Hematopoietic multipotent progenitor cell treated with erythropoietin and hydrocortisone succinate and interleukin-3 and kit ligand, for 15 days (in vitro differentiated cells): ENCODE measurements around the gene UBALD2.
"Not testable (repeated sequence)": the region's sequence is repeated elsewhere in the genome, so short reads cannot be mapped to it uniquely, and the experiment has no call there.

Source experiments
- DNase-seq: peaks from one replicate; pipeline ENCODE4 v3.0.0-alpha.2; 2015; ENCODE audit warnings: low spot score

UBALD2 gene

DNA sequence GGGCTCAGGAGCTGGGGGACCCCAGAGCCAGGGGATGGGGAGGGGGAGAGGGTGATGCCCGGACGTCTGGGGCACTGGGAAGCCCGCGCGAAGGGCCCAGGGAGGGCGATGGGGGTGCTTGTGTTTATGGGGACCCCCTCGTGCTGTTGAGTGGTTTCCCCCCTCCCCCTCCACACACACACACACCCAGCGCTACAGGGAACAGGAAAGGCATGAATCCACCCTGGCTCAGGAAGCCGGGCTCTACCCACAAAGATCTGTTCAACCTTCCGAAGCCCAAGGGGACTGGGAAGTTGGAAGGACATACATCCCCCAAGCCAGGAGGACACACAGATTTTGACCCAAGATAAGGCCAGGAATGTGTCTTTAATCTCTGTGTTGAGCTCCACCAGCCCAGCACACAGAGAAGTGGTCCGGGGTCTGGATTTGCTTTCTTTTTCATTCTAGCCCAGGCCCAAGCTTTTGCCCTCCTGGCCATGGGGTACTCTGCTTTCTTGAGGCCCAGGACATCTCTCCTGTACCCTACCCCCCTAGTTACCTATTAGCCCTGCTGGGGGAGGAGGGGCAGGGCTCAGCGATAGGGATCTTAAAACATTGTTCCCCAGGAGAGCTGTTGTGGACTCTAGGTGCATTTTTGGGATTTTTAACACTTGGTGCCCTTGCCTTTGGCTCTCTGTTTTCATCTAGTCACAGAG lies 1.2 kb downstream of the UBALD2 start:
- no peak for DNase-seq

GRCh38 chr17:76267051-76267576 lies 2.0 kb downstream of the UBALD2 start:
- DNase-seq, result no peak

GRCh38 chr17:76267581-76268001 lies 2.4 kb downstream of the UBALD2 start:
- DNase-seq, result not testable (repeated sequence)

DNA sequence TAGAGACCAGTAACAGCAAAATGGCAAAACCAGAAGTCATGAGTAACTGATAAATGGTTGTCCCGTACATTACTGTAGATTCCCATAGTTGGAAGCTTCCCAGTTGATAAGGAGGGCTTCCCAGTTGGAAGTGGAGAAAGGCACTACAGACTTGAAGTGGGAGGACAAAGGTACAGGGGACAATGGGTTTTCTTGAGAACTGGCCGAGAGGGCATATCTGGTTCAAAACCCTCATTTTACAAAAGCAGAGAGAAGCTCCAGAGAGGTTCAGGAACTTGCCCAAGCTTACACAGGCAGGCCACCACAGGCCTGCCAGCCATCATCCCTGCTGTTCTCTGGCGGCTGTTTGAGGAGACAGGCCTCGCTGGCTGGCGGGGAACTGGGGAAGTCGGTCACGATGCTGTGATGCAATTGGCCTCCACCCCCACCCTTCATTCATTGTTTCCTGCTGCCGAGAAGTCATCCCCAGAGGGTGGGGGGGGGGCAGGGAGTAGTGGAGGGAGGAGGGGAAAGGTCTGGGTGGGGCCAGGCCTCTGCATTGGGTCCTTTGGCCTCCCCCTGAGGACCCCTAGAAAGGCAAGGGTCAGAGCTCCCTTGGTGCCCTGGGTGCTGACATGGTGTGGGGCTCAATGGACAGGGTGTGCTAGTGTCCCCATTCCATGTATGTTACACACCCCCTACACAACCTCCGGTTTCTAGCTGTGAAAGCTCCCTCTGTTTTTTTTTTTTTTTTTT lies 3.0 kb downstream of the UBALD2 start:
- DNase-seq, result no peak

- no peak for DNase-seq
These were observed 4.1 kb downstream of the UBALD2 start for GRCh38 chr17:76268991-76269981.

DNA sequence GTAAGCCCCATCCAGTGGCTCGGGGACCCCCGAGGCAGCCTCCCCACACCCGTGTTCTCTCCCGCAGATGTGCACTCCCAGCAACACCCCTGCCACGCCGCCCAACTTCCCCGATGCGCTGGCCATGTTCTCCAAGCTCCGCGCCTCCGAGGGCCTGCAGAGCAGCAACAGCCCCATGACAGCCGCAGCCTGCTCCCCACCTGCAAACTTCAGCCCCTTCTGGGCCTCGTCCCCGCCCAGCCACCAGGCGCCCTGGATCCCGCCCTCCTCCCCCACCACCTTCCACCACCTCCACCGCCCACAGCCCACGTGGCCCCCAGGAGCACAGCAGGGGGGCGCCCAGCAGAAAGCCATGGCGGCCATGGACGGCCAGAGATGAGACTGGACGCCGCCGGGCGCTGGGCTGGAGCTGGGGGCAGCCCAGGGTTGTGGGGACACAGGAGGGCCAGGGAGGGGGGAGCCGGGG lies 5.0 kb downstream of the UBALD2 start:
- DNase-seq, result no peak

DNA sequence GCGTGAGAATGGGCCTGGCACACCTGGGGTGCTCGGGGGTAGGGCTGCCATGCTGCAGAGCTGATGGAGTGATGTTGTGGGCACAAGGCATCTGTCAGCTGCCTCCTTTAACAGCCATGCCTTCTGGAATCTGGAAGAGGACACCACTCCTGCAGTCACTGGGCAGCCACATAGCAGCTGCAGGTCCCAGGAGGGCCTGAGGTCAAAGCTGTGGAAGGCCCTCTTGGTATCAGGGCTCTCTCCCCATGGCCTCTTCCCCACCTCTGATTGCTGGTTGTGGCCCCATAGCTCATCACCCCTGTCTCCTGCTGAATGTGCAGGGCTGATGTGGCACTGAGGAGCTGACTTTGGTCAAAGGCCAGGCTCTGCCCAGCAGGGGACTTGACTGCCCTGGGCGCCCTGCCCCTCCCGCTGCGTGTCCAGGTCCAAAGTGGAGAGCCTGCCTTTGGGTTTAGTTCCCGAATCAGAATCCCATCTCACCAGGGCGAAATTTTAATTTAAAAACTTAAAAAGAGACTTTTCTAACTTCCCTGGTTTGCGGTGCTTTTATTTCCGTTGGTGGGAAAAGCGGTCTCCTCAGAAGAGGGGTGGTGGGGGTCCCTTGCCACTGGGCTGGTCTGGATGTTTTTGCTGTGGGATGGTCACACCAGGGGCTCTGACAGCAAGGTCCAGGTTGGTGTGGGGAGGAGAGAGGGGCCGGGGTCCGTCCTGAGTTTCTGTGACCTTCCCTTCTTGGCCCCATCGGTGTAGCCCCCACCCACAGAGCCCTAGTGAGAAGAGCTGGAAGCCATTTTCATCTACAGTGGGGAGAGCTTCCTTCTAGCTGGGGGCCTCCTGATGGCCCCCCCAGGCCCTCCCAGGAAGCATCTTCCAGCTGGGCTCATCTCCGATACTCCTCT lies 5.9 kb downstream of the UBALD2 start:
- no peak for DNase-seq

- DNase-seq, result no peak
These were observed 6.8 kb downstream of the UBALD2 start for GRCh38 chr17:76271669-76272540.

GRCh38 chr17:76272541-76273444 lies 7.6 kb downstream of the UBALD2 start:
- DNase-seq, result no peak

DNA sequence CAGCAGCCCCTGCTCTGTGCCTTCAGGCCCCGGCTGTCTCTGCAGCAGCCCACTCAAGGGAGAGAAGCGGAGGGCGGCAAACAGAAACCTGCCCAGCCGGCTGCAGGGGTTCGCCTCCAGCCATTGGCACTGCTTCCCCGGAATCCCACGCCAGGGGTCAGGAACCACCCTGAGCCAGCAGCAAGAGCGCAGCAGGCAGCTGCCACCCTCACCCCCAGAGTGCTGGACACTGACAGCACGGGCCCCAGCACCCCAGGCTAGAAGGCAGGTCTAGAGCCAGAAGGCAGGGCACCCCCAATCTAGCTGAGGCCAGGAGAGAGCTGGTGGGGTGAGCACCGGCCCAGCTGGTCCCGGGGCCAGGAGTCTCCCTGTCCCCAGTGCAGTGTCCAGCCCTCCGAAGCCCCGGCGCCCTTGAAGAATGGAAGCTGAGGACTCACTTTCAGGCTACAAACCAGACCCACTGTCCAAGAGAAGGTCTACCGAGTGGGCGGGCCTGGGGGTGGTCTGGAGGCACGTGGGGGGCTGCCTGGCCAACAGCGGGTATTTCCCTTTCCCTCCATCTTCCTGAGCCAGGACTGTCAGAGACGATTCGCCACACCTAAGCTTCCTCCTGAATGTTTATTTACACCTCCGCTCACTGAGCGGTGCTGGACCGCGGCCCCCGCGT lies 8.4 kb downstream of the UBALD2 start:
- DNase-seq, result no peak

- DNase-seq, result no peak
These were observed 9.2 kb downstream of the UBALD2 start for GRCh38 chr17:76274112-76274956.

DNA sequence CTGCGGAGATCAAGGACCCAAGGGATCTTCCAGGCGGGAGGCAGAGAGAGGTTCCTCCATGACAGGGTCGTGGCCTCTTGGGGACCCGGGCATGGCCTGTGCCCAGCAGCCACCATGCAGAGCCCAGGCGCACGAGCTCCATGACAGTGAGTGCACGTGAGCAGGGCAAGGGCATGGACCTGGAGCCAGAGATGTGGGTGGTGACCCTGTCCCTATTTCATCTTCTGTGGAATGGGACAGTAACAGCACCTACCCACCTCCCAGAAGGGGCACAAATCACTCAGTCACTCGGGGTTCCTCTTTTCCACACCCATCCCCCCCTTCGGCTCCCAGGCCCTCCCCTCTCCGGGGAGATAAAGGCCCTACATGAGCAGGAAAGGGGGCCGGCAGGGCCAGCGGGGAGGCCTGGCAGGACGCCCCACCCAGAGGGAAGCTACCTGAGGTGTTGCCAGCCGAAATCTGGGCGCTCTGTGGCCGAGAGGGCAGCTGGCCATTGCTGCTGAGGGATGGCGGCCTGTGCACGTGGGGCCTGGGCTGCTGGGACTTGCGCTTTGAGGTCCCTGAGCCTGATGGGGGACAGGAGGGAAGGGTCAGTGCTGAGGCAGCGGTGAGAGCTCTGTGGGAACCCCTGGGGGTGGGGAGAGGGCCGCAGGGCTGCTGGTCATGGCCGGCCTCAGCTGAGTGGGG lies 10.4 kb downstream of the UBALD2 start:
- DNase-seq, result no peak

DNA sequence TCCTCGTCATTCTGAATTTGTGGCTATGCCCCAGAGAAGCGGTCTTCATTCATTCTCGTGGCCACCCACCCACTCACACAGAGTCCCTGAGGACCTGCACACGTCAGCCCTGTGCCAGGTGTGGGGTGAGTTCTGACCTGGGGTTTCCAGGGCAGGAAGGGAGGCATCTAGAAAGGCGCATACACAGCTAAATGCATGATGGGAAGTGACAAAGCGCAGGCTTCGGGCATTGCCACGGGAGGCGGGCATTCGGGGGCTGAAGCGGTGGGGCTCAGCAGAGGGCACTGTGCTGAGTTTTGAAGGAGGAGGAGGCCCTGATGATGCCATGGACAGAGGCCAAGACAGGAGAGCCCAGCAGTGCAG lies 10.9 kb downstream of the UBALD2 start:
- DNase-seq, result no peak

DNA sequence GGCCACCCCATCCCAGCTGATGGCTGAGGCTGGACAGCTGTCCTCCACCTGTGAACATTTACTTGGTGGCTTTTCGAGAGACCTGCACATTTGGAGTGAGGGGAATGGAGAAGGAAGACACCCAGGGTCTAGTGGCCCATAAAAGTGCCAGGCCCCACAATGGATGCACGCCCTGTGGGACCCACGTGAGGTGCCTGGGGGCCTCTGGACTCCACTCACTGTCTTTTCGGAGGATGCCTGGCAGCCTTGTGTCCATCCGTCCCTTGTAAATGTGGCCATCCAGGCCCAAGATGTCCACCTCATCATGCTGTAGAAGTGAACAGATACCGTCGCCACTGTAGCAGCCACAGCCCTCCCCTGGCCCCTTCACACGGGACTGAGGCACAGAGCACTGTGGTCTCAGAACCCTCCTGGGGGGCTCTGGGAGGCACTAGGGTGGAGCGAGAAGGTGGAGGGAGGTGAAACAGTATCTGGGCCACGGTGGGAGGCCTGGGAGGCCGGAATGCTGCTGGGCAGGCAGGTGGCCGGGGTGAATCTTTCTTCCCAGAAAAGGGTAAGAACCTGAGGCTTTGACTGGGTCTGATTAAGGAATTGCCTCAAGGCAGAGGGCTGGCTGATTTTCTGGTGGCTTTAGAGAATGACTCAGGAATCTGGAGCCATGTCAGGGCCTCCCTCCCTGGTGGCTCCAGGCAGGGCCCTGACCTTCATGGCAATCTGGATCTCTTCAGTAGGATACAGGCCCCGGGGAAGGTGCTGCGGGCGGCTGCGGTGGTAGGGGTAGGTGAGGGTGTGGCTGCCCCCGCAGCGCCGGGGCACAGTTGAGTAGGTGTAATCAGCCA lies 11.5 kb downstream of the UBALD2 start:
- no peak for DNase-seq

DNA sequence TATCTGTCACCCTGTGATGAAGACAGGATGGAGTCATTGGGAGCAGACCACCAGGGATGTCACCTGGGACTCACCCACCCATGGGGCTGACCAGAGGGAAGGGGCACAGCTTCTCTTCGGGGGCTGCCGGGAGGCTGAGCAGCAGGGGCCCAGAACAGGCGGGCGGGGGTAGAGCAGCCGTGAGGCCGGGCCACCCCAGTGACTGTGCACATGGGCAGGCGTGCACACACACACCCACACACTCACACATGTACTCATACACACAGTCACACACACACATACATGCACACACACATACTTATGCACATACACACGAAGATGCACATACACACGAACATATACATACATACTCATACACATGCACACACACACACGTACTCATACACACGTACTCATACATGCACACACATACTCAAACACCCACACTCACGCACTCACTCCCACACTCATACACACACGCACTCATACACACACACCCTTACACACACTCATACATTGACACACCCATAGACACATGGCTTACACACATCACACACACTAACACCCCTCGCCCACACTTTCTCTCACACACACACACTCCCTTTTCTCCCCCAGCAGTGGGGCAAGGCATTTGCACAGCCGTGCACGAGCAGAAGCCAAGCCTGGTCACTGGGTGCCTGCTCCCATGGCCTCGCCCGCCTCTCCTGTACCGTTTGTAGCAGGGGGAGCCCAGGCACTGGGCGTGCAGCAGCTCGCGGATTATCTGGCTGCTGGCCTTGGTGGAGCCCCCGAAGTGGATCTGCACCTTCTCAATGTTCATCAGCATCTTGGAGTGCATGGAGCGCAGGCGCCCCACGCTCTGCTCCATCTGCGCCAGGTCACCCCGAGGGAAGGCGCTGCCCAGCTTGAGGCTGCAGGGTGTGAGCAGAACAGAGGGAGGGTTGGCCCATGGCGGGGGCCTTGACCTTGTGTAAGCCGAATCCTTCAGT lies 12.4 kb downstream of the UBALD2 start:
- DNase-seq, result no peak
